Stimulated activated CD4-positive, alpha-beta T cell treated with anti-CD3 and anti-CD28 coated beads, Interleukin-4, amount 100 ng/mL, for 24 hours (primary cell): ENCODE data around the gene KIAA1671.
"Not testable (repeated sequence)": the region's sequence is repeated elsewhere in the genome, so short reads cannot be mapped to it uniquely, and the experiment has no call there.

Source experiments
- DNase-seq: peaks from one replicate; pipeline ENCODE4 v3.0.0-alpha.2; 2020

Gene KIAA1671

GRCh38 chr22:25177226-25177625 is 224.7 kb downstream of the KIAA1671 start:
- DNase-seq, result no peak

GRCh38 chr22:25177895-25178294 is 225.4 kb downstream of the KIAA1671 start:
- DNase-seq, result no peak

- DNase-seq, result not testable (repeated sequence)
These were observed 225.8 kb downstream of the KIAA1671 start for GRCh38 chr22:25178348-25178747.

GRCh38 chr22:25178869-25179631 is 226.5 kb downstream of the KIAA1671 start:
- DNase-seq, result not testable (repeated sequence)

GRCh38 chr22:25182131-25183110 is 229.9 kb downstream of the KIAA1671 start:
- no peak for DNase-seq

GRCh38 chr22:25183949-25184619 is 231.6 kb downstream of the KIAA1671 start:
- DNase-seq, result no peak

GRCh38 chr22:25186140-25186539 is 233.6 kb downstream of the KIAA1671 start:
- no peak for DNase-seq

GRCh38 chr22:25187469-25187868 is 235.0 kb downstream of the KIAA1671 start:
- no peak for DNase-seq

- DNase-seq, result no peak
These were observed 239.9 kb downstream of the KIAA1671 start for GRCh38 chr22:25192406-25192805.

- DNase-seq, result no peak
These were observed 240.6 kb downstream of the KIAA1671 start for GRCh38 chr22:25193130-25193529.

- DNase-seq, result no peak
These were observed 241.0 kb downstream of the KIAA1671 start for GRCh38 chr22:25193548-25193947.

- DNase-seq, result no peak
These were observed 243.8 kb downstream of the KIAA1671 start for GRCh38 chr22:25196326-25196725.

- DNase-seq, result no peak
These were observed 244.8 kb downstream of the KIAA1671 start for GRCh38 chr22:25197340-25197739.

GRCh38 chr22:25199731-25200520 is 247.4 kb downstream of the KIAA1671 start, which contains the start of gene CRYBB3:
CRYBB3 (plus strand) TSS chr22:25199858; CDS start chr22:25201397, 1,539 bp downstream.
- DNase-seq, result no peak

- DNase-seq, result no peak
These were observed 248.5 kb downstream of the KIAA1671 start for GRCh38 chr22:25200967-25201366.

- no peak for DNase-seq
These were observed 249.2 kb downstream of the KIAA1671 start for GRCh38 chr22:25201557-25202273.

- peak; percentile 61 for DNase-seq
These were observed 249.9 kb downstream of the KIAA1671 start for GRCh38 chr22:25202290-25202921.

- DNase-seq, result no peak
These were observed 250.6 kb downstream of the KIAA1671 start for GRCh38 chr22:25203082-25203481.

- DNase-seq, result not testable (repeated sequence)
These were observed 252.0 kb downstream of the KIAA1671 start for GRCh38 chr22:25204547-25204946.

- DNase-seq, result no peak
These were observed 253.3 kb downstream of the KIAA1671 start for GRCh38 chr22:25205847-25206246.

GRCh38 chr22:25206998-25207397 is 254.5 kb downstream of the KIAA1671 start:
- no peak for DNase-seq
